ENCODE data around the gene PRSS8.
A peak's percentile ranks its signal among the peaks of the same experiment; 100 is the strongest.
"Not testable (repeated sequence)": the region's sequence is repeated elsewhere in the genome, so short reads cannot be mapped to it uniquely, and the experiment has no call there.

PRSS8 gene

DNA sequence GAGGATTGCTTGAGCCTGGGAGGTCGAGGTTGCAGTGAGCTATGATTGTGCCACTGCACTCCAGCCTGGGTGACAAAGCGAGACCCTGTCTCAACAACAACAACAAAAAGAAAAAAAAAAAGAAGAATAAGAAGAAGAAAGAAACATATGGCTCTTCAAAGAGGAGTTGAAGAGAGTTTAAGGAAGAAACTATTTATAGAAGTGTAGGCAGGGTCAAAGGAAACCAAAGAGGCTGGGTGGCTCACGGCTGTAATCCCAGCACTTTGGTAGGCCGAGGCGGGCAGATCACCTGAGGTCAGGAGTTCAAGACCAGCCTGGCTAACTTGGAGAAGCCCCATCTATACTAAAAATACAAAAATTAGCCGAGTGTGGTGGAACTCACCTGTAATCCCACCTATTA lies 15.4 kb upstream of the PRSS8 start:
- in situ Hi-C loops (cut with MboI; ENCODE audit: low sequenced_read_pairs); H3K4me3 ChIP-seq; H3K36me3 ChIP-seq (replicated peaks); H3K4me1 ChIP-seq; H3K27me3 ChIP-seq (ENCODE audit: low read depth); DNase-seq (ENCODE audit: low spot score in 2 of 2); H3K9me3 ChIP-seq: not testable (repeated sequence)

DNA sequence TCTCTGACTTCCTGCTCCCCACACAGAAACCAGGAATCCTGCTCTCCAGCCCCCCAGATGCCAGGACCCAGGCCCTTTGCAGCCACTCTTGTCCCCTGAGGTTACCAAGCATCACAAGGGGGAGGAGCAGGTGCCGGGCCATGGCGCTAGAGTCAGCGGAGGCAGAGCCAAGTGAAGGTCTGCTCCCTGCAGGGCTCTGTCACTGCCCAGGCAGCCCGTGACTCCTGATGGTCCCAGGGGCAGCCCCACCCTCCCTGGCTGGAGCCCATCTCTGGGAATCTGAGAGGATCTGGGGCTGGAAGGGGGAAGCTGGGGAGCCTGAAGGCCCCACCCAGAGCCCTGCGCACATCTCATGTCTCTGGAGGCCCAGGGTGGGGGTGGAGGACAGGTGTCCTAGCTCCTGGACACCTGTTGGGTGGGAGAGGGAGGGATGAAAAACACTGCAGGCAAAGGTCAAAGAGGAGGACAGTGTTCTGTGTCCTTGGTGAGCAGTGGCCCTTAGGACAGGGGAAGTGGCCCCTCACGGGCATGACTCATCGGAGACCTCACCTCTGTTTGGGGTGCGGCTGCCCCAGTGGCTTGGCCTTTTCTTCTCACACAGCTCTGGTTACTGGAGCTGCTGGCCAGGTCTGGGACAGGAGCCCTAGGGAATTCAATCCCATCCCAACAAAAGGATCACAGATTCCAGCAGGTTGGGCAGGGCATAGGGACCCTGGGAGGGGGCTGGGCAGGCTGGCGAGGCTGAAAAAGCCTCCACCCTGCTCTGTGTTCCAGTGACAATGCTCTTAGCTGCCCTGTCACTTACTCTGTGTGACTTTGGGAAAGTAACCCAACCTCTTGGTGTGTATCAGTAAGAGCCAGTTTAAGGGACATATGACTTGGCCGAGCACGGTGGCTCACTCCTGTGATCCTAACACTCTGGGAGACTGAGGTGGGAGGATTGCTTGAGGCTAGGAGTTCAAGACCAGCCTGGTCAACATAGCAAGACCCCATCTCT lies 14.7 kb upstream of the PRSS8 start, which contains the start of gene PRSS36:
PRSS36 (minus strand) TSS at position 173 of the 997 bp plus-strand sequence; CDS start at position 142, 31 bp downstream.
- Histone ChIP-seq H3K4me1 (no peaks in the 10 kb centered on the region), H3K4me3 (no peak within 1 kb of the TSS), H3K27me3 (ENCODE audit: low read depth) (no peaks in the 10 kb centered on the region), H3K9me3 (no peaks in the 10 kb centered on the region), H3K36me3 (replicated peaks) (no peaks in the 10 kb centered on the region)
- DNase-seq (ENCODE audit: low spot score in 2 of 2): no peak
- in situ Hi-C loops (cut with MboI; ENCODE audit: low sequenced_read_pairs): no loop called here

DNA sequence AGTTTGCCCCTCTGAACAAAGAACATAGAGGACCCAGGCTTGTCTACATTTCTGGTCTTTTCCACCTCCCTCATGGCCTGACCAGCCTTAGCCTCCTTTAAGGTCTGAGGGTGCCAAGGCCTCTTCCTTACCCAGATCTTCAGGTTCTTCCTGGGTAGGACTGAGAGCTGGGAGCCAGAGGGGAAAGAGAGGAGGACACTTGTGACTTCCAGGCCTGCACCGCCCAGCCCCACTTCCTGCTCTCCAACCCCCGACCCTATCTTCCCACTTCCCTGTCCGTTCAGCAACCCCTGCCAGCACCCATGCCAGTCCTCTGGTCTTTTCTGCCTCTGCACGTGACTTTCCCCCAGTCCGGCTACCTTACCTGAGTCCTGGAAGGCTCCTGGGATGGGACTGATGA lies 13.8 kb upstream of the PRSS8 start:
- in situ Hi-C loops (cut with MboI; ENCODE audit: low sequenced_read_pairs): no loop called here
- Histone ChIP-seq H3K27me3 (ENCODE audit: low read depth) (no peaks in the 10 kb centered on the region), H3K36me3 (replicated peaks) (no peaks in the 10 kb centered on the region), H3K9me3 (no peaks in the 10 kb centered on the region), H3K4me3 (no peak overlapping the region), H3K4me1 (no peaks in the 10 kb centered on the region)
- DNase-seq (ENCODE audit: low spot score in 2 of 2): no peak

DNA sequence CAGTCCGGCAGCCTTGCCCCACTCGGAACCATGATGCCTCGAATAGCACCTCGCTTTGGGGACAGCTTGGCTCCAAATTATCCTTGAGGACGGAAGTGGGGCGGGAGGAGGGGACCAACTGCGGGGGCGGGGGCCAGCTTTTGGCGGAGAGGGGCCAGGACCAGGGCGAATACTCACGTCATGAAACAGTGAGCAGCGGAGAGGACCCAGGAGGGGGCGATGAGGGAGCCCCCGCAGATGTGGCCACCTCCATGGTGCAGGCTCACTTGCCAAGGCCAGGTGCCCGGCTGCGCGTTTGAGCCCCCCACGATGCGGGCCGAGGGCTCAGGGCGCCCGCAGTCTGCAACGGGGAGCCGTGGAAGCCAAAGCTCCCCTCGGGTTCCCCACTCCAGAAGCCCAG lies 13.4 kb upstream of the PRSS8 start:
- no peaks in the 10 kb centered on the region for H3K36me3 ChIP-seq (replicated peaks)
- no peaks in the 10 kb centered on the region for H3K9me3 ChIP-seq
- no peaks in the 10 kb centered on the region for H3K27me3 ChIP-seq (ENCODE audit: low read depth)
- DNase-seq (ENCODE audit: low spot score in 2 of 2): no peak
- no peaks in the 10 kb centered on the region for H3K4me1 ChIP-seq
- no peak overlapping the region for H3K4me3 ChIP-seq
- in situ Hi-C loops (cut with MboI; ENCODE audit: low sequenced_read_pairs): no loop called here

DNA sequence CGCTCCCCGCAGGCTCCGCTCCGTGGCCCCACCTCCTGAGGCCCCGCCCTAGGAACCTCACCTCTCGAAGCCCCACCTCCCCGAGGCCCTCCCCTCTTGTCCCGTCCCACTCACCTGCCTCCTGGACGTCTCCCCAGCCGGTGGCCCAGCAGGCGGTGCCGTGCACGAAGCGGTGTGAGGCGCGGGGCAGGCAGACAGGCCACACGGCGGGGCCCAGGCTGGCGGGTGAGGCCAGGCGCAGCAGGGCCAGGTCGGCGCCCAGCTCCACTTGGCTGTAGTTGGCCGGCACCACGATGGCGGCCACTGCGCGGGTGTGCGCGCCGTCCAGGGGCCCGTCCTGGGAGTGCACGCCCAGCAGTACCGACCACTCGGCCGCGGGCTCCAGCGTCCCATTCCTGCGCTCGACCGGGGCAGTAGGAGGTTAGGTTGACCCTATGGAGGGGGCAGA lies 12.8 kb upstream of the PRSS8 start:
- Histone ChIP-seq H3K9me3 (no peaks in the 10 kb centered on the region), H3K4me1 (no peaks in the 10 kb centered on the region), H3K36me3 (replicated peaks) (no peaks in the 10 kb centered on the region), H3K4me3 (no peak overlapping the region), H3K27me3 (ENCODE audit: low read depth) (no peaks in the 10 kb centered on the region)
- in situ Hi-C loops (cut with MboI; ENCODE audit: low sequenced_read_pairs): no loop called here
- no peak for DNase-seq (ENCODE audit: low spot score in 2 of 2)

DNA sequence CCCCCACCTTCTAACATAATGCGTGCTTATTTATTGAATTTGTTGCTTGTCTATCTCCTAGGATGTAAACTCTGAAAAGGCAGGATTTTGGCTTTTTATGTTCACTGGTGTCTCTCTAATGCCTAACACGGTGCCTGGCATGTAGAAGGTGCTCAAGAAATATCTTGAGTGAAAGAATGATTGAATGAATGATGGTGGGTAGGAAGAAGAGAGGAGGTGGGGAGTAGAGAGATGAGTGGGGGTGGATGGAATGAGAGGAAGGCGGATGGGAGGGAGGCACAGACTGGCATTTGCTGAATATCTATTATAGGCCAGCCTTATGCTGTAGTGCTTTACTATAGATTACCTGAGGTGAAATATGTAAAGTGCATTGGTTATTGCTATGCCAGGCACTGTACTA lies 12.0 kb upstream of the PRSS8 start:
- no peak overlapping the region for H3K4me3 ChIP-seq
- peaks cover 3% of the 10 kb centered on the region for H3K4me1 ChIP-seq
- in situ Hi-C loops (cut with MboI; ENCODE audit: low sequenced_read_pairs): no loop called here
- H3K9me3 ChIP-seq: no peaks in the 10 kb centered on the region
- H3K27me3 ChIP-seq (ENCODE audit: low read depth): no peaks in the 10 kb centered on the region
- no peaks in the 10 kb centered on the region for H3K36me3 ChIP-seq (replicated peaks)
- DNase-seq (ENCODE audit: low spot score in 2 of 2): no peak

DNA sequence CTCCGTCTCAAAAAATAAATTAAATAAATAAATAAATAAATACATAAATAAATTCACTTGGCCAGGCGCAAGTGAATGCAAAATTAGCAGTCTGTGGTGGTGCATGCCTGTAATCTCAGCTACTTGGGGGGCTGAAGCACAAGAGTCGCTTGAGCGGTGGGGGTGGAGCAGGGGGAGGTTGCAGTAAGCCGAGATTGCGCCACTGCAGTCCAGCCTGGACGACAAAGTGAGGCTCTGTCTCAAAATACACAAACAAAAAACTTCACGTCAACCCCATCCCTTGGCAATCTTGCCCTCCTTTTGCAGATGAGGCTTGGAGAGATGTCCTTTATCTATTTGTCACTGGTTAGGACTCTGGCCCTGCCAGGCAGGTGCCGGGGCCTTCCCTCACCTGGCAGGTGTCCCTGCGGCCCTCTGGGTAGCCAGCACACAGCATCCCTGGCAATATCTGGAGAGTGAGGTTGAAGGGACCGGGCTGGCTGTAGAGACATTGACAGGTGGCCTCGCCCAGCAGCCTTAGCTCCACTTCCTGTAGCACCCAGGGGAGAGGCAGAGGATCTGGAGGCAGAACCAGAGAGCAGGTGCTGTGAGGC lies 10.0 kb upstream of the PRSS8 start:
- Histone ChIP-seq H3K4me1 (peaks cover 11% of the 10 kb centered on the region), H3K9me3 (no peaks in the 10 kb centered on the region), H3K4me3 (no peak overlapping the region), H3K36me3 (replicated peaks) (no peaks in the 10 kb centered on the region), H3K27me3 (ENCODE audit: low read depth) (no peaks in the 10 kb centered on the region)
- in situ Hi-C loops (cut with MboI; ENCODE audit: low sequenced_read_pairs): no loop called here
- no peak for DNase-seq (ENCODE audit: low spot score in 2 of 2)

DNA sequence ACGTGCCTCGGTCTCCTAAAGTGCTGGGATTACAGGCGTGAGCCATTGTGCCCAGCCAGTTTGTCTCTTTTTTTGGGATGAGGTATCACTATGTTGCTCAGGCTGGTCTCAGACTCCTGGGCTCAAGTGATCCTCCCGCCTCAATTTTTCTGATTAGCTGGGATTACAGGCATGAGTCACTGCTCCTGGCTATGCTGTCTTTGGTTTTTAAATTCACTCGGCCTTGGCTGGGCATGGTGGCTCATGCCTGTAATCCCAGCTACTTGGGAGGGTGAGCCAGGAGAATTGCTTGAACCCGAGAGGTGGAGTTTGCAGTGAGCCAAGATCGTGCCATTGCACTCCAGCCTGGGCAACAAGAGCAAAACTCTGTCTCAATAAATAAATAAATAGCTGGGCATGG lies 8.9 kb upstream of the PRSS8 start:
- H3K27me3 ChIP-seq (ENCODE audit: low read depth); DNase-seq (ENCODE audit: low spot score in 2 of 2); H3K9me3 ChIP-seq; in situ Hi-C loops (cut with MboI; ENCODE audit: low sequenced_read_pairs); H3K4me3 ChIP-seq; H3K36me3 ChIP-seq (replicated peaks): not testable (repeated sequence)
- H3K4me1 ChIP-seq: peaks cover 11% of the 10 kb centered on the region

DNA sequence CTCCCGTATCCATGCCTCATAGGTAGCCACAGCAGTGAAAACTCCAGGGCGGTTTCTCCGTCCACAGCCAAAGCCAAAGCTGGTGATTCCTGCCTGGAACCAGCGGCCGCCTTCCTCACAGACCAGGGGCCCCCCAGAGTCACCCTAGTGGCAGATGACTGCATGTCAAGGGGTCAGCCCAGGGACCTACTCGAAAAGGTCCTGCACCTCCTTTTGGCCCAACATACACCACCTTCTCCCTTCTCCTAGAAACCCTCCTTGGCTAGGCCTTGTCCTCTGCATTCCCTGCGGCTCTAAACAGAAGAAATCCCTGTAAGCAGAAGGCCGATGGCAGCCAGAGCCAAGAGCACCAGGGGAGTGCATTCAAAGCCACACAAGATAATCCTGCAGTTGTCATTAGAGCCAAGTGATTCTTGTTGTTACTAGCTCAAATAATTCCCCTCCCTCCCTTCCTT lies 8.2 kb upstream of the PRSS8 start:
- in situ Hi-C loops (cut with MboI; ENCODE audit: low sequenced_read_pairs): no loop called here
- no peak for DNase-seq (ENCODE audit: low spot score in 2 of 2)
- Histone ChIP-seq H3K4me1 (peaks cover 11% of the 10 kb centered on the region), H3K4me3 (no peak overlapping the region), H3K9me3 (no peaks in the 10 kb centered on the region), H3K36me3 (replicated peaks) (no peaks in the 10 kb centered on the region), H3K27me3 (ENCODE audit: low read depth) (no peaks in the 10 kb centered on the region)

DNA sequence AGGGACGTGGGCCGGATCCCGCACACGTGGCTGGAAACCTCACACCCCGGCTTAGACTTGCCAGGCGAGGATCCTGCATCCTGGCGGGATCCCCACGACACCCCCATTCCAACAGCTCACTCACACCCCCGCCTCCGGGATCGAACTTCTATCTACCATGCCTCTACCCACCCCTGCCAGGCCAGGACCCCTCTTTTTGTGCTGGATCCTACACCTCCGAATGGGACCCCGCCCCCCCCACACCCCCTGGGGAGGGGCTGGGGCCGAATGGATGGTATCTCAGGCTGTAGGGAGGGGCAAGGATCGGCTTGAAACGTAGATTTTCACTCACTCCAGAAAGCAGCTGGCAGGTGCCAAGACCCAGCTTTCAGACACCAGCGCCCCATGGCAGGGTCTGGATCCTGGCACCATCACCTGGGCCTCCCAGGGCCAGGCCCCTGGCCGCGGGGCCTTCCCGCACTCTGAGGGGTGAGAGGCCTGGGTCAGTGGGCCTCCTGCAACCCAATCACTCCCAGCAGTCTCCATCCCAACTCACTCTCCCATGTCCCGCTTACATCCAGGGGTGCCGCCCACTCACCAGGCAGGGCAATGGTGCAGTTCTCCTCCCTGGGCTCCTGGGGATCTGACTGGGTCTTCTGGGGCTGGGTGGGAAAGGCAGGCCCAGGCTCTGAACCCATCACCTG lies 7.6 kb upstream of the PRSS8 start:
- Histone ChIP-seq H3K4me1 (peaks cover 11% of the 10 kb centered on the region), H3K9me3 (no peaks in the 10 kb centered on the region), H3K4me3 (no peak overlapping the region), H3K27me3 (ENCODE audit: low read depth) (no peaks in the 10 kb centered on the region), H3K36me3 (replicated peaks) (no peaks in the 10 kb centered on the region)
- in situ Hi-C loops (cut with MboI; ENCODE audit: low sequenced_read_pairs): no loop called here
- DNase-seq (ENCODE audit: low spot score in 2 of 2): no peak

DNA sequence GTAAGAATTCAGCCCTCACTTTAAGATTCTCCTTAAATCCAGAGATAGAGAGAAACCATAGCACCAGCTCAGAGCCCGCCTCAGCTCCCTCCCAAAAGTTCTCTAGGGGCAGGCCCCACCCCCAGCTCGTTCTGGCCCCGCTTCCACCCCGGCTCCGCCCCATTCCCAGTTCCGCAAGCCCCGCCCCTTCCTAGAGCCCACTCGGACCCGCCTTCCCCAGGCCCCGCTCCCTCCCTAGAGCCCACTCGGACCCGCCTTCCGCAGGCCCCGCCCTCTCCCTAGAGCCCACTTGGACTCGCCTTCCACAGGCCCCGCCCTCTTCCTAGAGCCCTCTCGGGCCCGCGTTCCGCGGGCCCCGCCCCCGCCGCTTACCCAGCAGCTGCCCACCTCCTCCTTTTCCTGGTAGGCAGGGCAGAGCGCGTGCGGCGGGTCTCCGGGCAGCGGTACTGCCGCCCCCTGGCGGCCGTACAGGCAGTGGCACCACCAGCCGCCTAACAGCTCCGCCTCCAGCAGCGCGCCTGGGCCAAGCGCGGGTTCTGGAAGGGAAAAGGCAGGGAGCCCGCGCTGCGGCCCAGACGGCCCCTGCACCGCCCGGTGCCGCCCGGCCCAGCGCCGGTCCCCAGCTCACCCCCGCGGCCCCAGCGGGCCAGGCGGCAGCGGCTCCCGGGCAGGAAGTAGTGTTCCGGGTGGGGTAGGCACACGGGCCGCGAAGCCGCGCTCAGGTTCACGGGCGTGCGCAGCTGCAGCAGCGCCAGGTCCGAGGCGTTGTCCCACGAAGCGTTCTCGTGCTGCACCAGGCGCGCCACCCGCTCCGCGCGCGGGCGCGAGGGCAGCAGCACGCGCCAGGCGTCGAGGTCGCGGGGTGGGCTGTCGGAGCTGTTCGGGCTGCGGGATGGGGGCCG lies 6.8 kb upstream of the PRSS8 start:
- H3K9me3 ChIP-seq: no peaks in the 10 kb centered on the region
- peak overlapping the region; percentile 21 for H3K4me3 ChIP-seq
- no peaks in the 10 kb centered on the region for H3K27me3 ChIP-seq (ENCODE audit: low read depth)
- no peaks in the 10 kb centered on the region for H3K36me3 ChIP-seq (replicated peaks)
- peaks cover 11% of the 10 kb centered on the region for H3K4me1 ChIP-seq
- in situ Hi-C loops (cut with MboI; ENCODE audit: low sequenced_read_pairs): no loop called here
- DNase-seq (ENCODE audit: low spot score in 2 of 2): peak; percentile 96 to 100

DNA sequence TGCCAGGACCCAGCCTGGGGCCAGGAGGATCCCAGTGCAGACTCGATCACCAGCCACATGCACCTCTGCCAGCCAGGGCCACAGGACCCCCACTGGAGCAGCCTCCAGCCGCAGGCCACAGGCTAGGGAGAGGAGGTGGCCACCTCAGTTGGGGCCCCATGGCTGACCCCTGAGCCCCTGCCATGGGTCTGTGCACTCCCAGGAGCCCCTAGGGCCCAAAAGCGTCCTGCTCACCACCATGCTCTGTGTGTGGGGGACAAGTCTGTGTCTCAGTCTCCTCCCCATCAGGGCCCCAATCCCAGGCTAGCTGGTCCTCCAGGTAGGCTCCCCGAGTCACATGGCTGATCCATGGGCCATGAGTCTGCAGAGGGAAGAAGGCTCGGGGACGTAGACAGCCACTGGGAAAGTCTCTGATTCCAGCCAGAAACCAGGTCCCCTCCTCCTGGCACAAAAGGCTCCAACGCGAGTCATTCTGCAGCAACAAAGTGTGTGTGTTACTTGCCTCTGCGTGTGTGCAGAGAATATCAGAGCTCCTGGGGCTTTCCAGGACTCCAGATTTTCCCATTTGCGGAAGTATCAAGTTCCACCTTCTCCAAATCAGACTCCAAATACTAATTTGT lies 6.1 kb upstream of the PRSS8 start:
- Histone ChIP-seq H3K36me3 (replicated peaks) (no peaks in the 10 kb centered on the region), H3K4me3 (peak overlapping the region; percentile 21), H3K27me3 (ENCODE audit: low read depth) (no peaks in the 10 kb centered on the region), H3K9me3 (no peaks in the 10 kb centered on the region), H3K4me1 (peaks cover 11% of the 10 kb centered on the region)
- DNase-seq (ENCODE audit: low spot score in 2 of 2): peak in 1 of 2 experiments; percentile 47
- in situ Hi-C loops (cut with MboI; ENCODE audit: low sequenced_read_pairs): no loop called here

DNA sequence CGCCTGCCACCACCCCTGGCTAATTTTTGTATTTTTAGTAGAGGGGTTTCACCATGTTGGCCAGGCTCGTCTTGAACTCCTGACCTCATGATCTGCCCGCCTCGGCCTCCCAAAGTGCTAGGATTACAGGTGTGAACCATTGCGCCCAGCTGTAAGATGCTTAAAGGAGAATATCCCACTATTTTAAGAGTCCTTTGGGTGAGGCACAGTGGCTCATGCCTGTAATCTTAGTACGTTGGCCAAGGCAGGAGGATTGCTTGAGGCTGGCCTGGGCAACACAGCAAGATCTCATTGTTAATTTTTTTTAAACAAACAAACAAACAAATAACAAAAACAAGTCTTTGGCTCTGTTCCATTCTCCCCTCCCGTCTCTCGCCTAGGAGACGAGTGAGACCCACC lies 5.5 kb upstream of the PRSS8 start:
- in situ Hi-C loops (cut with MboI; ENCODE audit: low sequenced_read_pairs); DNase-seq (ENCODE audit: low spot score in 2 of 2); H3K27me3 ChIP-seq (ENCODE audit: low read depth); H3K9me3 ChIP-seq; H3K4me3 ChIP-seq; H3K36me3 ChIP-seq (replicated peaks): not testable (repeated sequence)
- H3K4me1 ChIP-seq: peaks cover 11% of the 10 kb centered on the region
